Measurements from ENCODE around the gene LEKR1.
A peak's percentile ranks its signal among the peaks of the same experiment; 100 is the strongest.
"Not testable (repeated sequence)": the region's sequence is repeated elsewhere in the genome, so short reads cannot be mapped to it uniquely, and the experiment has no call there.

Gene LEKR1

GRCh38 chr3:156808025-156808424 is 18.1 kb upstream of the LEKR1 start:
- no peak for DNase-seq

DNA sequence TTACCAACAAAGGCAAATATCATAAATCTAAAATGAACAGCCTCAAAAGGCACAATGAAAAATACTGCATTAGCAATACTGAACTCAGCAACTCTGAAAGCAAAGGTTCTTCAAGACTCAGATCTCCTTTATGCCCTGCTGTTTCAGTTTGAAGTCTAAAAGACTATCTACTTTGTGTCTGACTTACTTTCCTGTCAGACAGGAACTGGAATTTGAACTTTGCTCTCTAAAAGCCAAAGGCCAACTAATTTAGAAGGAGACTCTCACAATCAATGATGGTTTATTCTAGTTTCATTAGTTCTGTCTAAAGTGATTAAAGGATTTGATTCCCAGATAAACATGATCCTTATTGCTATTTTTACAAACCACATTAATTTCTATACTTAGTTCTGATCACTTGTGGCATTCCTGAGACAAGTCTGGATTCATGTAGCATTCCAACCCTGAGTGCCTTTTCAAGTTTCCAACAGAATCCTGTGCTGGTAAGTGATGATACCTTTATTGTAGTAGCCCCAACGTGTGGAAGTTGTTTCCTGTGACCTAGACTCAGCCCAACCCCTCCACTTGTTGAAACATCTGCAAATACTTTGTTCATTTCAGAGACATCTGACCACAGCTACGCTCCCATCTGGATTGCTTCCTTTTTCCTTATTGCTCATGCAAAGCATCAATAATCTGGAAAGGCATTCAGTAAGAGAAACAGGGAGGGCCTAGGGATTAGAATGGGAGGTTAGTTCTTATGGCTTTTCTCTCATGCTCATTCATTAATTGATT is 14.9 kb upstream of the LEKR1 start:
- DNase-seq: no peak

- DNase-seq: no peak
These were observed 13.4 kb upstream of the LEKR1 start for GRCh38 chr3:156812521-156813335.

GRCh38 chr3:156814295-156814694 is 11.9 kb upstream of the LEKR1 start:
- DNase-seq: no peak

GRCh38 chr3:156816091-156816793 is 9.9 kb upstream of the LEKR1 start:
- no peak for DNase-seq

DNA sequence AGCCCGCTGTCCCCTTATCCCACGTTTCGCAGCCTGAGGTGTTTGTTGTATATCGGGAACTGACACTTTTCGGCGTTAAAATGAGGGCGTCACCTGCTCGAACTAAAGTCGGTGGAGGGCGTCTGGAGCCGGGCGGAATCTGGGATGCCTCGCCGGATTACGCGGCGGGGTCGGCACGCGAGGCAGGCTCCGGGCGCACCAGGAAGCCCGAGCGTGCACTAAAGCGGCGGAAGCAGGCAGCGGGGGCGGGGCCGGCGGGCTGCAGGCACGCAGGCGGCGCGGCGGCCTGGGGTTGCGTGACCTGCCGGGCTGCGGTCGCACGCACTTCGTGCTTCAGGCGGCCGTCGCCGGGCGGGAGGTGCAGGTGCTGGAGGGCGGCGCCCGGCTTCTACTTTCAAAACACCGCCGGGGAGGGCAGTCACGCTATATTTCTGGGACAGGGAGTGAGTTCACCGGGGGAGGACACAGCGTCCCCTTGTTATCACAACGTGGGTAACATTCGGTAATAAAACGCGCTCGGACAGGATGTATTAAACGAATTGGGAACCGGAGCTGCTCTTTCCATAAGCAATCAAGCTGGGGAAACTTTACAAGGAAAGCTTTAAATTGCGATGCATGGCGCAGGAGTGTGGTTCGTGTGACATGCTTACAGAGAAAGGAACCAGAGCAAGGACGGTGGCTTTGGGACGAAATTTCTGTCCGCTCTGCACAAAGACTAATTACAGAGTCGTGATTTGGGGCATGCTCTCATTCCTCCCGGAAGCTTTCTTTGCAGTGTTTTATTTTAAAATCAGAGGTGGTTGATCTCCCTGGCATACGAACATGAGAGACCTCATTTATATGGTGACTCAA is 9.1 kb upstream of the LEKR1 start:
- peak; percentile 72 for DNase-seq

DNA sequence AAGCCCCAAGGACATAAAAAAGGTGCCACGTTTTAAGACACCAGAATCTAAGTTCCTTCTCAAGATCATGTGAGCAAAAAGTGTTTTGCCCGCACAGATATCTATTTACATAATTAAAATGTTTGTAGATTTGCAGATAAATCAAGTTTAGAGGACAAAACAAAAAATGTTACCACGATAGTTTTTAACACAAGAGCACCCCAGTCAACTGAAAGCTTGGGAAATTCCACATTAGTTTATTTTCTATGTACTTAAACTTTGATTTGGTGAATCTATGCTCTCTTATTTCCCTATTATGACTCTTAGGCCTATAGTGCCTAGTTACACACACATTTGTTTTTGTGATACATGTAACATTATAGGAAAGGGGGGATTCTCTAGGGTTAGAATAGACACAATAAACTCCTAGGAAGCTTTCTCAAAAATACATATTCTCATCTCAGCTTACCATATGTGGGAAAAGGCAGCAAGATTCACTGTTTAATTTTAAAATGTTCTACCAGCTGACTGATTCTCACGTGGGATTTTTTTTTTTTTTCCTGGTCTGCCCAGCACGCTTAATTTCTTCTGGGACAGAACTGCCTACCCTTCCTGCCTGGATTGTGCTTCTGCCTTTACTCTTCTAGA is 8.4 kb upstream of the LEKR1 start:
- no peak for DNase-seq

DNA sequence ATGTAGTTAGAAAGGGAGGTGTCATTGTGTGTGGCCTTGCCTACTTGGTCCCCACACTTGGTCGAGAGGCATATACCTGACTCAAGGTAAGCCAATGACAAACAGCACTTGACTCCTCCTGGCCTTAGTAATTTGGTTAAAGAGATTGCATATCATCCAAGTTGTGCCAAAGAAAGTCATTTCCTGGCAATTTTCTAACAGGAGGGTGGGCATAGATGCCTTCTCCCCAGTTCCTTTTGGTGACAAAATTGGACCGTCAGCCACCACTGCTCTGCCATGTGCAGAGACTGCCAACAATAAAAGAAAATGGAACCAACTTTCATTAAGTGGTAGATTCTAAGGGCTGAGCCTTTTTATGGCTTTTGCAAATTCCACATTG is 7.9 kb upstream of the LEKR1 start:
- no peak for DNase-seq

GRCh38 chr3:156818890-156819289 is 7.3 kb upstream of the LEKR1 start:
- no peak for DNase-seq

GRCh38 chr3:156819842-156820691 is 6.1 kb upstream of the LEKR1 start:
- no peak for DNase-seq

- no peak for DNase-seq
These were observed 5.5 kb upstream of the LEKR1 start for GRCh38 chr3:156820692-156821080.

- DNase-seq: not testable (repeated sequence)
These were observed 3.4 kb upstream of the LEKR1 start for GRCh38 chr3:156822626-156823260.

- DNase-seq: no peak
These were observed 384 bp upstream of the LEKR1 start for GRCh38 chr3:156825795-156826143.

DNA sequence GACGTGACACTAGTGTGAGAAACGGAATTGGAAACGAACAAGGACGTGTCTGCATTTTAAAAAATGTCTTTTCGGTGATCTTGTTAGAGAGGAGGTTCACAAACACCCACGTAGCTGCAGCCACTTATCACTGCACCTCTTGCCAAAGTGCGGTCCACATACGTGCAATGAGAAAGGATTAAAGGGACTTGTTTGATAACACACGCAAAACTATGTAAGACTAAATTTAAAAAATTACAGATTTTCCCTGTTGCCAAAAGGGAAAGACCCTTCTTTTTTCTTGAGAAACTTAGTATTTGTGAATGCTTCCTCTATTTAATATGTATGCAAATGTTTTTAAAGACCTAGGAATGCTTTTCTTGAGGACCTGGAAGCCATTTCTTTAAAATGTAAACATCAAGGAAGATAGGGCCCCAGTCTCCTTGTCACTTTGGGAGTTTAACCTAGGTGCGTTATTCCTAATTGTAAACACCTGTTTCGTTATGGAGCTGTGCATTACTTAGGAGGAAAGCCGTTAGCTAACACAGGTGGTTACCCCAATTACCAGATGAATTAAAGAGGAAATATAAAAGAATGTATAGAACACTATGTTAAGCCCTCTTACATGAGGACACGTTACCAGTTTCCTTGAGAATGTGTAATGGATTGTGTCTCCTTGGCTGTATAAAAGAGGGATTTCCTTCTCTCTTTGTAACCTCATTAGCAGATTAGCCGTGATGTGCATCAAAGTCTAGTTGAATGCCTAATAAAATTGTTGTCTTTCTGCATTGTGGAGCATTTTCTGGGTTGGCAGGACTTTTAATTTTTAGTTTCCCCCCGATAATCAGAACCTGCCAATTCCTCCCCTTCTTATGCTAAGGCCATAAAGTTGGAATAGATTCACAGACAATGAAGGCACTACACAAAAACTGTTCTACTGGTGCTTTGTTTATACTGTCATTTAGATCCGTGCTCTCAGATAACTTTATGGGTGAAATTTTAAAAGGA is 1.0 kb downstream of the LEKR1 start:
- no peak for DNase-seq

DNA sequence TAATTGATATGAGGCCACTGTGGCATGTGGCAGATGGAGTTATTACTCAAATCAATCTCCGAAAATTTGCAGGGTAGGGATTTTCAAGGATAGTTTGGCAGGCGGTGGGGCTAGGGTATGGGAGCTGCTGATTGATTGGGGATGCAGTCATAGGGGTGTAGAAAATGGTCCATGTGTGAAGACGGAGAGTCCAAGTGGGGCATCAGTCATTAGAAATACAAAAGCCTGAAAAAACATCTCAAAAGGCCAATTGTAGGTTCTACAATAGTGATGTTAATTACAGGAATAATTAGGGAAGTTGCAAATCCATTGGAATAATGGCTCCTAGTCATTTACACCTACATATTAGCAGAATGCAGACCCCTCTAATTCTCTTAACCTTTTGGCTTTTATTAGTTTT is 4.9 kb downstream of the LEKR1 start:
- no peak for DNase-seq

DNA sequence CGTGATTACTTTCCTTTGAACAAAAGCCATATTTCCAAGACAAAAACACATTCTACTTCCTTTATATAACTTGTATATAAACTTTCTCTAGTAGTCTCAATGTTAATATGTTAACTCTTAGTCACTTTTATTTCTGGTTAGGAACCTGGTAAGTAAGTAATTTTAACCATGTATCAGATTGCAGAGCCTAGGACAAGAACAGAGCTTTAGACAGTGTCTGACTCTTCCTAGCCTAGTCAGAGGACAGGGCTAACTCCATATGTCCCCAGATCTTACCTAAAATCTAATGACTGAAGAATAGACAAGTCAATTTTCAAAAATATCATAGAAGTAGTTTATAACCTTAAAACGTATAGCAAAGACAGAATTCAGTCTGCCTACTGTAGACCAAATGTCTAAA is 8.3 kb downstream of the LEKR1 start:
- no peak for DNase-seq

- DNase-seq: no peak
These were observed 8.9 kb downstream of the LEKR1 start for GRCh38 chr3:156834962-156835535.

- no peak for DNase-seq
These were observed 10.5 kb downstream of the LEKR1 start for GRCh38 chr3:156836701-156837100.

- DNase-seq: no peak
These were observed 11.0 kb downstream of the LEKR1 start for GRCh38 chr3:156837115-156837514.

Measured in NCI-H2107 (cell line).